ENCODE results near the gene NAA80. TPM values are rescaled to one million over a fixed set of nuclear protein-coding genes. Genes with fewer than 3 reads are reported as not detected.

Gene NAA80
- total and polyA plus RNA-seq, 12 donors: 5.2 to 19.8 (median 11.0) TPM

- Histone ChIP-seq H3K27ac (no peak within 1 kb of the TSS), H3K4me3 (no peak within 1 kb of the TSS), H3K4me1 (replicated peaks in 1 of 2) (peaks cover 0 to 12% of the 10 kb centered on the region in 2 donors), H3K27me3 (peaks cover 4% of the 10 kb centered on the region), H3K9me3 (replicated peaks in 1 of 3) (no peaks in the 10 kb centered on the region), H3K36me3 (replicated peaks in 1 of 2) (peaks cover 0 to 27% of the 10 kb centered on the region in 2 donors)
- TF ChIP-seq POLR2A (IDR thresholded peaks at IDR 0.05) (no peak), CTCF (IDR thresholded peaks at IDR 0.05) (no peak)
- intact Hi-C loops (cut with DNase I): loop anchor here in 1 of 2 donors (5.0 to 10.0 kb wide), 2 partner anchors 87 to 154 kb away; partner anchors contain the start of gene GNAT1
- 40 to 100% (median 44%) methylated on average over 1 to 2 of the region's 2 CpGs for WGBS, 4 donors
- DNase-seq: peak in 1 of 7 donors; percentile 21
Measured at GRCh38 chr3:50278880-50279224, 20.4 kb downstream of the NAA80 start, which contains the start of gene LSMEM2. Gene LSMEM2, plus strand, starts transcription at chr3:50279087. Its CDS starts 27 bp downstream, at chr3:50279114.

DNA sequence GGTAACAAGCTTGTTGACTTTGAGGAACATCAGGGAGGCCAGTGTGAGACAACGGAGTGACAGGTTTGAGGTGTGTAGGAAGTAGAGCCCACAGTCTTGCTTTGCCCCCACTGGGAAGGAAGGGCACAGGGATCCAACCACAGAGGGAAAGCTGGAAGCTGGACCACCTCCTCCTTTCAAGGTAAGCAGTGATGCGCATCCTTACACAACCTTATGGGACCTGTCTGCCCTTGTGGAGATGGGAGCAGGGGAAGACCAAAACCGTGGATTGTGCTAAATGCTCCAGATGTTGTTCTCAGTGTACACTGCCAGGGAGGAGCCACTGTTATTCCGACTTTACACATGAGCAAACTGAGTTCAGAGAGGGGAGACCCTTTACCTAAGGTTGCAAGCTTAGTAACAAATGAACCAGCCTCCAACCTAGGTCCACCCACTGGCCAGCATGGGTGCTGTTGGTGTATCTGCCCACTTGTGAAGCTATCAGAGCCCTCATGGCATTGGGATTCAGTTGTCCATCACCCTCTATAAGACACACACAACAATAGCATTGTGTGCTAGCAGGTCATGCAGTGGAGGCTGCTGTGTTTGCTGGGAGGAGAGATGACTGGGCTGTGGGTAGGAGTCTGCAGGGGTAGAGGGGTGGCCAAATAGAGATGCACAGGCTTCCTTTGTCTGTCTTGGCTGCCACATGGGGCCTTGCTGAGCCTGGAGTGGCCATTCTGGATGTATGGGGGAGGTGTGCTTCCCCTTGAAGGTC is 20.9 kb downstream of the NAA80 start:
- no peaks in the 10 kb centered on the region for H3K9me3 ChIP-seq (replicated peaks in 1 of 3)
- H3K27ac ChIP-seq: no peak overlapping the region
- WGBS, 4 donors: 81 to 87% (median 85%) methylated on average over 3 to 4 of the region's 4 CpGs
- peaks cover 4% of the 10 kb centered on the region for H3K27me3 ChIP-seq
- H3K36me3 ChIP-seq (replicated peaks in 1 of 2): peaks cover 0 to 33% of the 10 kb centered on the region in 2 donors
- TF ChIP-seq POLR2A (IDR thresholded peaks at IDR 0.05) (no peak), CTCF (IDR thresholded peaks at IDR 0.05) (no peak)
- intact Hi-C loops (cut with DNase I): loop anchor here in 1 of 2 donors (5.0 to 10.0 kb wide), 2 partner anchors 86 to 154 kb away; partner anchors contain the start of gene GNAT1
- H3K4me3 ChIP-seq: no peak overlapping the region
- H3K4me1 ChIP-seq (replicated peaks in 1 of 2): peaks cover 5 to 18% of the 10 kb centered on the region in 2 donors
- no peak for DNase-seq

DNA sequence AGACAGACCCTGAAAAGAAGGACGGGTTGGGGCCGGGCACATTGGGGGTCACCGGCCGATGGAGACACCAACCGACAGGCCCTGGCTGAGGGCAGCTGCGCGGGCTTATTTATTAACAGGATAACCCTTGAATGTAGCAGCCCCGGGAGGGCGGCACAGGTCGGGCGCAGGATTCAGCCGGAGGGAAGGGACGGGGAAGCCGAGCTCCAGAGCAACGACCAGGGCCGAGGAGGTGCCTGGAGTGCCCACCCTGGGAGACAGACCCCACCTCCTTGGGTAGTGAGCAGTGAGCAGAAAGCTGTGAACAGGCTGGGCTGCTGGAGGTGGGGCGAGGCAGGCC is 22.5 kb downstream of the NAA80 start:
- DNase-seq: peak in 1 of 7 donors; percentile 12
- Histone ChIP-seq H3K9me3 (replicated peaks in 1 of 3) (no peaks in the 10 kb centered on the region), H3K27ac (no peak overlapping the region), H3K4me3 (no peak overlapping the region), H3K27me3 (peaks cover 4% of the 10 kb centered on the region), H3K4me1 (replicated peaks in 1 of 2) (peaks cover 10 to 33% of the 10 kb centered on the region in 2 donors), H3K36me3 (replicated peaks in 1 of 2) (peaks cover 0 to 33% of the 10 kb centered on the region in 2 donors)
- intact Hi-C loops (cut with DNase I): loop anchor here in 1 of 2 donors (5.0 to 10.0 kb wide), 2 partner anchors 84 to 152 kb away; partner anchors contain the start of gene GNAT1
- TF ChIP-seq CTCF (IDR thresholded peaks at IDR 0.05) (no peak), POLR2A (IDR thresholded peaks at IDR 0.05) (no peak)
- WGBS, 4 donors: 85 to 90% (median 86%) methylated on average over 14 to 17 of the region's 17 CpGs

- intact Hi-C loops (cut with DNase I): loop anchor here in 1 of 2 donors (5.0 to 10.0 kb wide), 2 partner anchors 84 to 151 kb away; partner anchors contain the start of gene GNAT1
- WGBS, 4 donors: 50 to 56% (median 53%) methylated on average over 24 to 79 of the region's 79 CpGs
- Histone ChIP-seq H3K9me3 (replicated peaks in 1 of 3) (no peaks in the 10 kb centered on the region), H3K36me3 (replicated peaks in 1 of 2) (peaks cover 0 to 33% of the 10 kb centered on the region in 2 donors), H3K27me3 (peaks cover 4% of the 10 kb centered on the region), H3K4me3 (no peak overlapping the region), H3K4me1 (replicated peaks in 1 of 2) (peaks cover 16 to 38% of the 10 kb centered on the region in 2 donors), H3K27ac (no peak overlapping the region)
- peak in 1 of 7 donors; percentile 21 for DNase-seq
- TF ChIP-seq CTCF (IDR thresholded peaks at IDR 0.05) (no peak), POLR2A (IDR thresholded peaks at IDR 0.05) (no peak)
Measured at GRCh38 chr3:50275996-50276761, 23.0 kb downstream of the NAA80 start.

All from adrenal gland (tissue), 12 donors.